Loucy (cell line): Measurements from ENCODE around the gene TRIM22.

Experiments used
- CTCF ChIP-seq: fragments of 200-600 bp; sonication (generic); conservative IDR thresholded peaks from 2 replicates; pipeline ENCODE4 v1.5.1; 2014; ENCODE audit warnings: mild to moderate bottlenecking, antibody characterized with exemption, low read length
- EZH2phosphoT487 ChIP-seq: fragments of 200-600 bp; IDR thresholded peaks from 2 replicates; pipeline ENCODE4 v1.6.1; 2018; ENCODE audit warnings: antibody characterized with exemption, mild to moderate bottlenecking, moderate library complexity, borderline replicate concordance

DNA sequence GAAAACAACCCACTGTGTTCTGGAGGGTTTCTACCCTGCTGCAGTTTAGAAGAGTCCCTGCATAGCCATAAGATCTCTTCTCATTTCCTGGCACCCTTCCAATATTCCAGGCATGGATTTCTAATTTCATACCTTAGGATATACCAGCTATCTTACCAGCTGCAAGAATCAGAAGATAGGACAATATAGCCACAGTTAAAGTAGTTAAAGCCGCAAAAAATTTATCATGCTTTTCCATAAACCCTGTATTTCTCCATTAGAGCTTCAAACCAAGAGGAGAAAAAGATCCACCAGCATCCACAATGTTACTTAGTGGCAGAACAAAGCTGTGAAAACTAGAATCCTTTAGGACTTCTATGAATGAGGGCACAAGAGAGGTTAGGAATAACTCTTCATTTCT lies 38.1 kb downstream of the TRIM22 start:
- TF ChIP-seq CTCF (no peak), EZH2phosphoT487 (no peak)
